Rectal smooth muscle tissue (tissue), 1 donor: Measurements from ENCODE around the gene KIF16B.

Source experiments
- H3K27ac ChIP-seq: one replicate; pipeline ENCODE4 v1.7.0; 2013; ENCODE audit warnings: low read depth, low read length, inconsistent platforms
- H3K27me3 ChIP-seq: one replicate; pipeline ENCODE4 v1.7.0; 2013; ENCODE audit warnings: low read length; ENCODE audit not compliant: control insufficient read depth, insufficient read depth
- H3K36me3 ChIP-seq: one replicate; pipeline ENCODE4 v1.7.0; 2013; ENCODE audit warnings: low read length; ENCODE audit not compliant: control insufficient read depth, insufficient read depth
- H3K4me1 ChIP-seq: one replicate; pipeline ENCODE4 v1.7.0; 2013; ENCODE audit warnings: low read length; ENCODE audit not compliant: control insufficient read depth, insufficient read depth
- H3K4me3 ChIP-seq: one replicate; pipeline ENCODE4 v1.7.0; 2013; ENCODE audit warnings: low read length
- H3K9ac ChIP-seq: one replicate; pipeline ENCODE4 v1.7.0; 2013; ENCODE audit warnings: low read length

Gene KIF16B

DNA sequence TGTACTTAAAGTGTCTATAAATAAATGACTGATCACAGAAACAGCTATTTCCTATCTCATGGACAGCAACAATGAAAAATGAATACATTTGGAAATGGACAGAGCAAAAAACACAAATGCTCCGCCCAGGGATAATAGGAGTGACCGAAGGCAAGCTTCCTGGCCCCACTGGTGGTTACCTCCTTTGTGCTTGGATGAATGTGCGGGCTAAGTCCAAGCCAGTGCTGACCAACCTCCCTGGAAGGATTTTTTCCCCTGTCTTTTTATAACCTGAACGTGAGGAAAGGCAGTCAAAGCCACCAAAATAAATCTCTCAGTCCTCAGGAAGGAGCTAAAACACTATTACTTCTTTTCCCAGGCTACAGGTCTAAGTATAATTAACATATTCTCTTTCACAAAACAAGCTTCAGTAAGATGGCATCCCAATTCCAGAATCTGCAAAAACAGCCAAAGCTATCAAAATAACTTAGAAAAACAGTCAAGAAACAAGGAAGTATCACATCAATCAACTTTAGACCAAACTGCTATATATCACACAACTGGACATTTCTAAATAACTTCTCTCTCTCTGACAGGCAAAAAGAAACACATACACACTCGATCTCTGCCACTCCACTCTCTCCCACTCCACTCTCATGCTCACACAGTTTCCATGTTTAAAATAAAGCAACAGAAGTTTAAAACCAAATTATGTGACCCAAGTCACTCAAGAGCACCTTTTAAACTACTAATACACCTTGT, 10.0 kb downstream of the KIF16B start:
- H3K36me3 ChIP-seq, result no peaks in the 10 kb centered on the region
- no peaks in the 10 kb centered on the region for H3K27me3 ChIP-seq
- no peak overlapping the region for H3K4me3 ChIP-seq
- no peak overlapping the region for H3K27ac ChIP-seq
- H3K9ac ChIP-seq, result no peak overlapping the region
- H3K4me1 ChIP-seq, result no peaks in the 10 kb centered on the region

- Histone ChIP-seq H3K27ac (no peak overlapping the region), H3K36me3 (no peaks in the 10 kb centered on the region), H3K9ac (no peak overlapping the region)
Measured at GRCh38 chr20:16562259-16562658, 11.0 kb downstream of the KIF16B start.

DNA sequence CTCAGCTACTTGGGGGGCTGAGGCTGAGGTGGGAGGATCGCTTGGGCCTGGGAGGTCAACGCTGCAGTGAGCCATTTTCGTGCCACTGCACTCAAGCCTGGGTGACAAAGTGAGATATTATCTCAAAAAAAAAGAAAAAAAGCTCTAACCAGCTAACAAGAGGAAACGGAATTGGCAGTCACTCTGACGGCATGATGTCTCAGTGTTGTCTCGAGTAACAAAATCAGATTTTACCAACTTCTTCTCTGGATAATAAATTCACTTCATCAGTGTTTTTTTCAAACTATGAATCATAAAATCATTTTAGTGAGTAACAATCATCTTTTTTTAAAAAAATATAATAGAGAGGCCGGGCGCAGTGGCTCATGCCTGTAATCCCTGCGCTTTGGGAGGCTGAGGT, 12.6 kb downstream of the KIF16B start:
- Histone ChIP-seq H3K27me3 (no peaks in the 10 kb centered on the region), H3K4me1 (no peaks in the 10 kb centered on the region), H3K4me3 (no peak overlapping the region), H3K36me3 (no peaks in the 10 kb centered on the region), H3K27ac (no peak overlapping the region), H3K9ac (no peak overlapping the region)

More at GRCh38 chr20:16562259-16562658, 11.0 kb downstream of the KIF16B start:
- Histone ChIP-seq H3K4me3 (no peak overlapping the region), H3K4me1 (no peaks in the 10 kb centered on the region), H3K27me3 (no peaks in the 10 kb centered on the region)

DNA sequence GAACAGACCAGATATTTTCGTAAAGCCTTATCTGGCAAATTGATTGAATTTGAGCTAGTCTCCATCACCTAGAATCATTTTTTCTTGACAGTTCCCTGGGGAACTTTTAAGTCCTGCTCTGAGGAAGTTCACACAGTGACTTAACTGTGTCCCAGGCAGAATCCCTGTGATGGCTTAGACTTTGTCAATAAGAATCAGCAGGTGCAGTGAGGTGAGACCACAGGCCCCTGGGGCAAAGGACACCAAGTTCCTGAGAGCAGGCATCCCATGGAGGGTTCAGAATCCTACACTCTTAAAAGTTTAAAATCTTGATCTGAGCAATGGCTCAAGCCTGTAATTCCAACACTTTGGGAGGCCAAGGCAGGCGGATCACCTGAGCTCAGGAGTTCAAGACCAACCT, 13.0 kb downstream of the KIF16B start:
- Histone ChIP-seq H3K27ac (no peak overlapping the region), H3K4me1 (no peaks in the 10 kb centered on the region), H3K27me3 (no peaks in the 10 kb centered on the region), H3K36me3 (no peaks in the 10 kb centered on the region), H3K9ac (no peak overlapping the region), H3K4me3 (no peak overlapping the region)

GRCh38 chr20:16556301-16556700, 16.9 kb downstream of the KIF16B start:
- no peaks in the 10 kb centered on the region for H3K27me3 ChIP-seq
- H3K36me3 ChIP-seq, result no peaks in the 10 kb centered on the region
- no peak overlapping the region for H3K27ac ChIP-seq
- no peak overlapping the region for H3K9ac ChIP-seq
- no peak overlapping the region for H3K4me3 ChIP-seq
- no peaks in the 10 kb centered on the region for H3K4me1 ChIP-seq

DNA sequence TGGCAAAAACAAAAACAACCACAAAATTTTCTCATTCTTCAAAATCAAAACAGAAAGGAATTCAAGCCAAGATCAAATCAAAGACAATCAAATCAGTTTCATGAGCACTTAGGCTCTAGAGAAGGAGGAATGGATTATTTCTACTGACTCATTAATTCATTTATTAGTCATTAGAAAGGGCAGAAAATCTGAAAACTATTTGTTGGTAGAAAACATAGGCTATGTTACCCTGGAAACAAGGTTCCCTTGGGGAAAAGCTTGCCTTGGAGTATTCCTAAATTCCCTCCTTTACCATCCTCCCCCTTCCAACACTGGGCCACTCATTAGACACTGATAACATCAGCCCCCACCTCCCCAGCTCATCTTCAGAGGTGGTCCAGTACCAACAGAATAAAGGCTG, 17.5 kb downstream of the KIF16B start:
- H3K4me3 ChIP-seq, result no peak overlapping the region
- no peak overlapping the region for H3K9ac ChIP-seq
- no peaks in the 10 kb centered on the region for H3K4me1 ChIP-seq
- no peaks in the 10 kb centered on the region for H3K36me3 ChIP-seq
- no peaks in the 10 kb centered on the region for H3K27me3 ChIP-seq
- H3K27ac ChIP-seq, result no peak overlapping the region

GRCh38 chr20:16554766-16555543, 18.3 kb downstream of the KIF16B start:
- no peak overlapping the region for H3K9ac ChIP-seq
- no peaks in the 10 kb centered on the region for H3K36me3 ChIP-seq
- no peak overlapping the region for H3K27ac ChIP-seq
- H3K27me3 ChIP-seq, result no peaks in the 10 kb centered on the region
- H3K4me3 ChIP-seq, result no peak overlapping the region
- H3K4me1 ChIP-seq, result no peaks in the 10 kb centered on the region

DNA sequence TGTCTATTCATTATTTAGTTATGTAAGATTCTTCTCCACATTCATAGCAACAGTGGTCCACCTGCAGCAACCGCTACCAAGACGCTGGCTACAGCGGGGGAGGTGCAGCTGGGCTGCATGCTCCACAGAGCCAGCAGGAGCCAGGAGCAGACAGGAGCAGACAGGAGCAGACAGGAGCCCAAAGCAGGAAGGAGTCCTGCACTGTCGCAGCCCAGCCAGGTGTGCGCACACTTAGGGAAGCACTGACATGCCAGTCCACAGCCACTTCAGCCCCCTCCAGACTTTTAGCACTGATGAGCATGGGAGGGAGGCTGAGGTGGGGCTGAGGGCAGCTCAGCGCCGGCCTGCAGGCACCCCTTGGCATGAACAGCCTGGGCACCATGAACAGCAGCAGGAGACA, 19.6 kb downstream of the KIF16B start:
- H3K4me1 ChIP-seq, result no peaks in the 10 kb centered on the region
- no peaks in the 10 kb centered on the region for H3K36me3 ChIP-seq
- no peak overlapping the region for H3K4me3 ChIP-seq
- no peak overlapping the region for H3K27ac ChIP-seq
- no peaks in the 10 kb centered on the region for H3K27me3 ChIP-seq
- H3K9ac ChIP-seq, result no peak overlapping the region

DNA sequence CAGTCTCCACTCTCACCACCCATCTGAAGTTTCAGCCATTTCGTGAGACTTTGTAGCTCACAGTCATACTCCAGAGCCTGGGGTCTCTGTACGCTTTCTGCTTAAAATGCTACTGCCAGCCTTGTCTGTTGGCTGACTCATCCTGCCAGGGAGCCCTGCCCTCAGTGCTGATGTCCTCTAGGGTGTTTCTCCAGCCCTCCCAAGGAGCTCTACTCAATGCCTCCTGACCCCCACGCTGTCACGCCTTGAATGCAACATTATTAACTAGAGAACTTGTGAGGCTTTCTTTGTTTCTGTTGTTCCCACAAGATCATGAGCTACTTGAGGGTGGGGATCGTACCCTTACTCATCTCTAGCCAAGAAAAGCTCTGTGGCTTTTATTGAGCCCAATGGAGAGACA, 20.1 kb downstream of the KIF16B start:
- Histone ChIP-seq H3K4me1 (no peaks in the 10 kb centered on the region), H3K27me3 (no peaks in the 10 kb centered on the region), H3K36me3 (no peaks in the 10 kb centered on the region), H3K27ac (no peak overlapping the region), H3K9ac (no peak overlapping the region), H3K4me3 (no peak overlapping the region)

GRCh38 chr20:16552015-16552414, 21.2 kb downstream of the KIF16B start:
- no peak overlapping the region for H3K9ac ChIP-seq
- no peaks in the 10 kb centered on the region for H3K4me1 ChIP-seq
- H3K27ac ChIP-seq, result no peak overlapping the region
- no peaks in the 10 kb centered on the region for H3K27me3 ChIP-seq
- no peak overlapping the region for H3K4me3 ChIP-seq
- H3K36me3 ChIP-seq, result no peaks in the 10 kb centered on the region

GRCh38 chr20:16551607-16552006, 21.6 kb downstream of the KIF16B start:
- no peak overlapping the region for H3K27ac ChIP-seq
- no peak overlapping the region for H3K9ac ChIP-seq
- H3K27me3 ChIP-seq, result no peaks in the 10 kb centered on the region
- no peak overlapping the region for H3K4me3 ChIP-seq
- H3K4me1 ChIP-seq, result no peaks in the 10 kb centered on the region
- H3K36me3 ChIP-seq, result no peaks in the 10 kb centered on the region

GRCh38 chr20:16548068-16548672, 25.1 kb downstream of the KIF16B start:
- no peaks in the 10 kb centered on the region for H3K27me3 ChIP-seq
- no peak overlapping the region for H3K4me3 ChIP-seq
- H3K36me3 ChIP-seq, result no peaks in the 10 kb centered on the region
- no peak overlapping the region for H3K9ac ChIP-seq
- no peak overlapping the region for H3K27ac ChIP-seq
- H3K4me1 ChIP-seq, result no peaks in the 10 kb centered on the region
